CD4-positive, alpha-beta T cell treated with Interleukin-4 for 1 hour (primary cell): ENCODE results near the gene OR5AK2.
"Not testable (repeated sequence)": the region's sequence is repeated elsewhere in the genome, so short reads cannot be mapped to it uniquely, and the experiment has no call there.

Source experiments
- DNase-seq, 2 donors: peaks; one replicate each; pipeline ENCODE4 v3.0.0-alpha.2; 2020 to 2022

Gene OR5AK2, protein sequence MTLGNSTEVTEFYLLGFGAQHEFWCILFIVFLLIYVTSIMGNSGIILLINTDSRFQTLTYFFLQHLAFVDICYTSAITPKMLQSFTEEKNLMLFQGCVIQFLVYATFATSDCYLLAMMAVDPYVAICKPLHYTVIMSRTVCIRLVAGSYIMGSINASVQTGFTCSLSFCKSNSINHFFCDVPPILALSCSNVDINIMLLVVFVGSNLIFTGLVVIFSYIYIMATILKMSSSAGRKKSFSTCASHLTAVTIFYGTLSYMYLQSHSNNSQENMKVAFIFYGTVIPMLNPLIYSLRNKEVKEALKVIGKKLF

DNA sequence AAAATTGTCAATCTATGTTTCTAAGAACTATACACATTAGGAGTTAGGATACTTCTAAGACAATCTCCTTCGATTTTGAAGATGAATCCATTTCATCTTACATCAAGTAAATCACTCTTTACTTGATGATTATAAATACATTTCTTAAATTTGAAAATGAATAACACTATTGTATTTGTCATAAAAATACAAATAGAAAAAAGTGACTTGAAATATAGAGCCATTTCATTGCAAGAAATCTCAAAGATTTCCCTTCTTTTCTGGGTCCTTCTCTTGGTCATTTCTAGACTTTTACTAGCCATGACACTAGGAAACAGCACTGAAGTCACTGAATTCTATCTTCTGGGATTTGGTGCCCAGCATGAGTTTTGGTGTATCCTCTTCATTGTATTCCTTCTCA lies at the start of gene OR5AK2:
TSS of gene OR5AK2 (plus strand) at position 301 of the 400 bp plus-strand sequence. CDS start at position 301, 0 bp downstream.
- DNase-seq = no peak

DNA sequence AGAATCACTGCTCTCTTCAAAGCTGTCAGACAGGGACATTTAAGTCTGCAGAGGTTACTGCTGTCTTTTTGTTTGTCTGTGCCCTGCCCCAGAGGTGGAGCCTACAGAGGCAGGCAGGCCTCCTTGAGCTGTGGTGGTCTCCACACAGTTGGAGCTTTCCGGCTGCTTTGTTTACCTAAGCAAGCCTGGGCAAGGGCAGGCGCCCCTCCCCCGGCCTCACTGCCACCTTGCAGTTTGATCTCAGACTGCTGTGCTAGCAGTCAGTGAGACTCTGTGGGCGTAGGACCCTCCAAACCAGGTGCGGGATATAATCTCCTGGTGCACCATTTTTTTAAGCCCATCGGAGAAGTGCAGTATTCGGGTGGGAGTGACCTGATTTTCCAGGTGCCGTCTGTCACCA lies 43.2 kb upstream of the OR5AK2 start:
- DNase-seq = not testable (repeated sequence)

DNA sequence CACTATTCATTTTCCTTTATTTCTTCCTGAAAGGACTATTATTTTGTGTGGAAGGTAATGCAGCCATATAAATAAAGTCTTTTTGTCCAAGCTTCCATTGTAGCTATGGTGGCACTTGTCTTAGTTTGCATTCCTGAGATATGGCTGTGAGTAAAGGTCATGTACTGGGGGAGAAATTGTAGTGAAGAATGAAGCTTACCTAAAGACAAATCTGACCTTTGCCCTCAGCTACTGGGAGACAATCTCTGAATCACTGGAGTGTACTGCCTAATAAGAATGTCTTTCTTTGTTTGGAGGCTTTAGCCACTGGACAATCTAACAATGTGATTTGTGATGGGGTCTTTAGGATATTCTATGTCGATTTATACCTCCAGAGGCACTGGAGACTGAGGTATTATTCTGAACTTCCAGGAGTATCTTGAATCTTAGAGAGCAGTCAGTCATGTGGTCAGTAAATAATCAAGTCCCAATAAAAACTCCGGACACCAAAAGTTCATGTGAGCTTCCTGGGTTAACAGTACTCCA lies 39.7 kb upstream of the OR5AK2 start:
- no peak for DNase-seq

DNA sequence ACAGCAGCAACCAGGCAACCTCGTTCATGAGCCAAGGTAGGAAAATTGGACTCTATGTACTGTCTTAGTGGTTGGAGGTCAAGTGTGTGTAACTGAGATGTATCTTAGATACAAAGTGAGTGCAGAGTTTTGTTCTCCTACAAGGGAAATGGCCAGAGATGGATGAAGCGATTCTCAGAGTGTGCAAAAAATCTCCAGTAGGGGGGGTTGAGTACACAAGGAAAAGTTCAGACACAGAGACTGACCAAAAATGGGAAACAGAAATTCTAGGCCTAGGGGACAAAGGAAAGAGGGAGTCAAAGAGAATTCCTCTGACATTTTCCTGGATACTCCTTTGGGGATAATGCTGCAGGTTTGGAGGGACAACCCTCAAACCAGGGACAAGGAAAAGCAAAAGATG lies 38.2 kb upstream of the OR5AK2 start:
- DNase-seq = no peak

DNA sequence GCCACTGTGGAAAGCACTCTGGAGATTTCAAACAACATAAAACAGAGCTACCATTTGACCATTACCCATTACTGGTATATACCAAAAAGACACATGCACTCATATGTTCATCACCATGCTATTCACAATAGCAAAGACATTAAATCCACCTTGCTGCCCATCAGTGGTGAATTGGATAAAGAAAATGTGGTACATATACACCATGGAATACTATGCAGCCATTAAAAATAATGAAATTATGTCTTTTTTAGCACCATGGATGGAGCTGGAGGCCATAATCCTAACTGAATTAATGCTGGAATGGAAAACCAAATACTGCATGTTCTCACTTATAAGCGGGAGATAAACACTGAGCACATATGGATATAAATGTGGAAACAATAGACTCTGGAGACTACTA lies 34.8 kb upstream of the OR5AK2 start:
- not testable (repeated sequence) for DNase-seq

DNA sequence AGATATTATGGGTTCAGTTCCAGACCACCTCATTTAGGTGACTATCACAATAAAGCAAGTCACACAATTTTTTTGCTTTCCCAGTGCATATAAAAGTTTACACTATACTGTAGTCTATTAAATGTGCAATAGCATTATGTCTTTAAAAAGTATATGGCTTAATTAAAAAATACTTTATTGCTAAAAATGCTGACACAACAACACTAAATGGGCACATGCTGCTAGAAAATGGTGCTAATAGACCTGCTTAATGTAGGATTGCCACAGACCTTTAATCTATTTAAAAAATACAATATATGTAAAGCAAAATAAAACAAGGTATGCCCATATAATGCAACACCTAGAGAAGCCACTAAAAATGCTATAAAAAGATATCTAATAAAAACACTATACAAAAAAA lies 27.1 kb upstream of the OR5AK2 start:
- DNase-seq = no peak

DNA sequence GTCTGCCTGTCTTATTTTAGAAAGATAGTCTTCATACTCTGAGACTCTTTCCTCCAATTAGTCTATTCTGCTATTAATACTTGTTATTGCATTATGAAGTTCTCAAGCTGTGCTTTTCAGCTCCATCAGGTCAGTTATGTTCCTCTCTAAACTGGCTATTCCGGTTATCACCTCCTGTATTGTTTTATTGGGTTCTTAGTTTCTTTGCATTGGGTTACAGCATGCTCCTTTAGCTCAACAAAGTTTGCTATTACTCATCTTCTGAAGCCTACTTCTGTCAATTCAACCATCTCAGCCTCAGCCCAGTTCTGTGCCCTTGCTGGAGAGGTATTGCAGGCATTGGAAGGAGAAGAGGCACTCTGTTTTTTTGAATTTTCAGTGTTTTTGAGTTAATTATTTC lies 21.0 kb upstream of the OR5AK2 start:
- no peak for DNase-seq

DNA sequence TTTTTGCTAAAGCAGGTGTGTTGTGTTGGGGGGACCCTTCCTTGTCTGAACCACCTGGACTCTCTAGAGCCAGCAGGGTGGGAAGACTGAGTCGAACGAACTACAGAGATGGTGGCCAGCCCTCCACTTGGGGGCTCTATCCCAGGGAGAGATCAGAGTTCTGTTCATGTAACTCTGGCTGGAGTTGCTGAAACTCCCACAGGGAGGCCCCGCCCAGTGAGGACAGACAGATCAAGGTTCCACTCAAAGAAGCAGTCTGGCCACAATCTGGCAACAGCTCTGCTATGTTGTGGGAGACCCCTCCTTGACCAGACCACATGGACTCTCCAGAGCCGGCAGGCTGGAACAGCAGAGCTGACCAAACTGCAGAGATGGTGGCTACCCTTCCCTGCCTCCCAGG lies 20.2 kb upstream of the OR5AK2 start:
- DNase-seq = no peak

DNA sequence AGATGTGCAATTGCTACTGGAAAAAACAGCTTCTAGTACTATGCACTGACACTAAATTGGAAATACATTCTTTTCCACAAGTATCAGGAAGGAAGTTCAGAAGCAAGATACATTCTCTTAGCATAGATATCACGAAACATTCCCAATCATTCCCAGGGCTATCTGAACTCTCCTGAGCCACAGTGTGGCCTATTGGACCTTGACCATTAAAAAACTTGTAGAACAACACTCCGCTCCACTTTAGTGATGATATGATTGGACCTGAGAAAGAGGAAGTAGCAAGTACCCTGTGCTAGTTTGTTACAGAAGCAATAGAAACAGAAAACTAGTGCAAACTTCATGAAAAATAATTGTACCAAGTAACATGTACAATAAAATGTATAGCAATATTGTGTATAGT lies 11.4 kb upstream of the OR5AK2 start:
- DNase-seq = no peak

DNA sequence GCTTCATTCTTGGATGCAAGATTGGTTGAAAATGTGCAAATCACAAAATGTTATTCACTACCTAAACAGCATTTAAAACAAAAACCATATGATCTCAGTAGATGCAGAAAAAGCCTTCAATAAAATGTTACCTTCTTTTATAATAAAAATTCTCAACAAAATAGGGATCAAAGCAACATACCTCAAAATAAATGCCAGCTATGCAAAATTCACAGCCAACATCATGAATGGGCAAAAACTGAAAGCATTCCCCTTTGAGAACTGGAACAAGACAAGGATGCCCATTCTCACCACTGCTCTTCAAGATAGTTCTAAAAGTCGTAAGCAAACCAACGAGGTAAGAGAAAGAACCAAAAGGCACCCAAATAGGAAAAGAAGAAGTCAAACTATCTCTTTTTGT lies 2.0 kb downstream of the OR5AK2 start:
- no peak for DNase-seq

DNA sequence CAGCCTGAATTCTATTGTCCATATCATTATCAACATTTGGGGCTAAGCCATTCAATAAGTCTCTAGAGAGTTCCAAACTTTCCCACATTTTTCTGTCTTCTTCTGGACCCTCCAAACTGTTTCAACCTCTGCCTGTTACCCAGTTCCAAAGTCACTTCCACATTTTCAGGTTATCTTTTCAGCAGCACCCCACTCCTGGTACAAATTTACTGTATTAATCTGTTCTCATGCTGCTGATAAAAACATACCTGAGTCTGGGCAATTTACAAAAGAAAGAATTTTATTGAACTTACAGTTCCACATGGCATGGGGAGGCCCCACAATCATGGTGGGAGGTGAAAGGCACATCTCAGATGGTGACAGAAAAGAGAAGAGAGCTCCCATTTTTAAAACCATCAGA lies 5.8 kb downstream of the OR5AK2 start:
- no peak for DNase-seq

DNA sequence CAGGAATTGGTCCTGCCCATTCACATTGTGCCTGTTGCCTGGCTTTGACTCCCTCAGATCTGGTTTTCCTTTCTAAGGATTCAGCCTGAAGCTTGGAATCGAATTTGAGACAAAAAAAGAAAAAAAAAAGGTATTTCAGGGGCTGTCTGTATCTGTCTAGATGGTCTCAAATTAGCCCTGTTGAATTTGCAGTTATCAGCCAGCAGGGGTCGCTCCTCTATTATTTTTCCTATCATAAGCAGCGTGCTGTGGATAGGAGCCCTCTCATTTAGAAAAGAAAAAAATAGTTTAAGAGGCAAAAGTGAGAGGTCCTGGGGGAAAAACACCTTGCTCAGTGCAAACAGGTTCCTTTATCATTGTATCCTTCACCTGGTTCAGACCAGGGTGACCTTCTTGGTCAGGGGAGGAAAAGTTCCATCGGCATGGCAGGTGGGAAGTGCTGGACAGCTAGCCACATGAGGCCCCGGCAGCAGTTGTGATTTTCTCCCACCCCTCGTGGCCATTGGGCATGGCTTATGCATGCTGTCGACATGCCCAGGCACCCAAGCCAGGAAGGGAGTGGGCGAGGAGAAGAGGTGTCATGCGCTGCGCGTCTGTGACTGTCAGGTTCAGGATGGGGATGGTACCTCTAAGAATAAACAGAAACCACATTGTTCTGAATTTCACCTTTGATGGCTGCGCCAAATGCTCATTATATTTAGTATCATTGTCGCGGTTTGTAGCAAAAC lies 13.1 kb downstream of the OR5AK2 start:
- DNase-seq = no peak

DNA sequence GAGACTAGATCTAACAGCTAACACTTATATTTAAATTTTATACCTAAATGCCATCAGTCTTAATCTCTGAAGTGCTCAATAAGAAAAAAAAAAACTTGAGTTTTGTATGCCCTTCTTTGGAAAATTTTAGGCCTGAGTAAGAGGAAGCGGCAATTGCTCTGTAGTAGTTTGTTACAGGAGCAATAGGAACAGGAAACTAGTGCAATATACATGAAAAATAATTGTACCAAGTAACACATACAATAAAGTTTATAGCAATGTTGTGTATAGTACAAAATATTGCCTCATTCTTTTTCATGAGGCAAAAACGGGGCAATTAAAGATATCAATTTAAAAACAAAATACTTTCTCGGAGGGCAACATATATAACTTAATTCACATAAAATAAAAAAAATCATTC lies 19.7 kb downstream of the OR5AK2 start:
- no peak for DNase-seq

DNA sequence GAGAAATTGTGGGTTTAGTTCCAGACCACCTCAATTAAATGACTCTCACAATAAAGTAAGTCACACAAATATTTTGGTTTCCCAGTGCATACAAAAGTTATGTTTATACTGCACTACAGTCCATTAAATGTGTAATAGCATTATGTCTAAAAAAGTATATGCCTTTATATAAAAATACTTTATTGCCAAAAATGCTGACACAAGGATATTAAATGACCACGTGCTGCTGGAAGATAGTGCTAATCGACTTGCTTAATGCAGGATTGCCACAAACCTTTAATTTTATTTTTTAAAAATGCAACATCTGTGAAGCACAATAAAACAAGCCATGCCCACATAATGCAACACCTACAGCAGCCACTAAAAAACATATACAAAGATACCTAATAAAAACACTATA lies 27.0 kb downstream of the OR5AK2 start:
- no peak for DNase-seq

DNA sequence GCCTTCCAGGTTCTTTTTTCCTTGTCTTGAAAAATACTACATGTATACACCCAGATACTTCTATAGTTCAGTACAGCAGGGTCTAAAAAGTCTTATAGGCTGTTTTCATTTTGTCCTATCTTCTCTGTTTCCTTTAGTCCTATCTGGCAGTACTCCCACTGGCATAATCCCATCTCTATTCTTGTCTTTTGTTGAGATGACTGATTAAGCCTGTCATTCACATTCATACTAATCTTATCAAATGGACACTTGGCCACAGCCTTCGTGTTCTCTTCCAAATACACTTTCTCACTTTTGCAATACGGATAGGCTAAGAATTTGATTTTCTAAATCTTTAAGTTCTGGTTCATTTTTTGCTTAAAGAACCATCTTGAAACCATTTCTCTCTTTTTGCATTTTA lies 42.8 kb downstream of the OR5AK2 start:
- no peak for DNase-seq
